Activated naive CD4-positive, alpha-beta T cell treated with anti-CD3 and anti-CD28 coated beads, Interleukin-2, amount 50 U/mL, for 24 hours (primary cell): Measurements from ENCODE around the gene CCDC69.
A peak's percentile ranks its signal among the peaks of the same experiment; 100 is the strongest.
"Not testable (repeated sequence)": the region's sequence is repeated elsewhere in the genome, so short reads cannot be mapped to it uniquely, and the experiment has no call there.

Experiments used
- H3K27ac Mint-ChIP-seq: one replicate; pipeline ENCODE4 v1.8.0; 2021; ENCODE audit warnings: mild to moderate bottlenecking, mixed read lengths
- H3K27me3 Mint-ChIP-seq: one replicate; pipeline ENCODE4 v1.8.0; 2021; ENCODE audit warnings: mixed read lengths
- H3K36me3 Mint-ChIP-seq: one replicate; pipeline ENCODE4 v1.8.0; 2021; ENCODE audit warnings: mixed read lengths
- H3K4me1 Mint-ChIP-seq: one replicate; pipeline ENCODE4 v1.8.0; 2021; ENCODE audit warnings: mixed read lengths
- H3K4me3 Mint-ChIP-seq: one replicate; pipeline ENCODE4 v1.8.0; 2021; ENCODE audit warnings: mild to moderate bottlenecking, mixed read lengths
- H3K9me3 Mint-ChIP-seq: one replicate; pipeline ENCODE4 v1.8.0; 2021; ENCODE audit warnings: mixed read lengths

CCDC69 gene, protein sequence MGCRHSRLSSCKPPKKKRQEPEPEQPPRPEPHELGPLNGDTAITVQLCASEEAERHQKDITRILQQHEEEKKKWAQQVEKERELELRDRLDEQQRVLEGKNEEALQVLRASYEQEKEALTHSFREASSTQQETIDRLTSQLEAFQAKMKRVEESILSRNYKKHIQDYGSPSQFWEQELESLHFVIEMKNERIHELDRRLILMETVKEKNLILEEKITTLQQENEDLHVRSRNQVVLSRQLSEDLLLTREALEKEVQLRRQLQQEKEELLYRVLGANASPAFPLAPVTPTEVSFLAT

DNA sequence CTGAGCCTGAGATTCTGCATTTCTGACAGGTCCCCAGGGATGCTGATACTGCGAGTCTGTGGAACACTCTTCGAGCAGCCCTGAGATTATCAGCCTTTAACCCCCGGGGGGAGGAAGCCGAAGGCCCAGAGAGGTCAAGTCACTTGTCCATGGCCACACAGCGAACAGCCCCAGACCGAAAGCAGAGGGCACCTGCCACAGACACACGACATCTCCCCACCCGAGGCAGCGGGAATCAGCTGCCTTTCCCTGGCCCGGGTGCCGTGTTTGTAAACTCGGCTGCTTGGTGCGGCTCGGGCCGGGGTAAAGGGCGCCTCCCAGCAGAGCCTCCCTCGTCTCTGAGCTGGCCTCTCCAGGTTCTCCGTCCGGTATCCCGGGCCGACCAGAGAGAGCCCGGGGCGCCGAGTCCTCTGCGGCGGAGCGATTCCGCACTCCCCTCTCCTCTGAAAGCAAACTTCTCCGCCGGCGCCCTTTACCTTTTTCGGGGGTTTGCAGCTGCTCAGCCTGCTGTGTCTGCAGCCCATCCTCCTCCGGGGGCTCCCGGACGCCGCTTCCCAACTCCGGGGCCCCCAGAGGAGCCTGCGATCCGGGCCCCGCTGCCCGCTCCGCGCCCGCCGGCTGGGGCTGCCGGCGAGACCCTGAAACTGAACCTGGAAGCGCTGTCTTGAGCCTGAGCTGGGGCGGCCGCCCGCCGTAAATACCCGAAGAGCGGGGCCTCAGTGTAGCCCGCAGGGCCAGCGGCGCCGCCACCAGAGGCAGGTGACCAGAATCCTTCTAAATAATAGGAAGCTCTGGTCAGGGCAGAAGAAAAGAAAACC is at the start of gene CCDC69:
TSS of gene CCDC69 (minus strand) at position 646 of the 818 bp plus-strand sequence. CDS start at position 524, 122 bp downstream.
- H3K27me3 Mint-ChIP-seq: no peaks in the 10 kb centered on the region
- no peaks in the 10 kb centered on the region for H3K36me3 Mint-ChIP-seq
- H3K9me3 Mint-ChIP-seq: no peaks in the 10 kb centered on the region
- H3K4me3 Mint-ChIP-seq: peak within 1 kb of the TSS; percentile 91
- peak within 1 kb of the TSS; percentile 94 for H3K27ac Mint-ChIP-seq
- H3K4me1 Mint-ChIP-seq: peaks cover 56% of the 10 kb centered on the region

DNA sequence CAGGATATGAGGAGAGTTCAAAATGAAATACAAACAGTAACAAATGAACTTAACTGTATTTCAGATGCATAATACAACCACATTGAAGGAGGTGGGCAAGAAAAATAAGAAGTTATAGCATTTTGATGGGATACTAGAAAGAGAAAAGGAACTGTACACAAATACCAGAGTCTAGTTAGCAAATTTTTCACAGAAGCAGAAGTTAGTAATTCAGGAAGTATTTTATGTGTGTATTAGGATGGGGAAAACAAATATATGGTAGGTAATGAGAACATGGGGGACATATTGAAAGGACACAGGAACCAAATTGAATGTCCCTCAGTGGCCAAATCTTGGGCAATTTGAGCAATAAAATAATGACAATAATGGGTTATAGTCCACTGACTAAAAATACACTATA is 47.4 kb upstream of the CCDC69 start:
- H3K4me1 Mint-ChIP-seq: no peaks in the 10 kb centered on the region
- H3K9me3 Mint-ChIP-seq: no peaks in the 10 kb centered on the region
- no peak overlapping the region for H3K27ac Mint-ChIP-seq
- no peaks in the 10 kb centered on the region for H3K27me3 Mint-ChIP-seq
- peaks cover 2% of the 10 kb centered on the region for H3K36me3 Mint-ChIP-seq
- no peak overlapping the region for H3K4me3 Mint-ChIP-seq

DNA sequence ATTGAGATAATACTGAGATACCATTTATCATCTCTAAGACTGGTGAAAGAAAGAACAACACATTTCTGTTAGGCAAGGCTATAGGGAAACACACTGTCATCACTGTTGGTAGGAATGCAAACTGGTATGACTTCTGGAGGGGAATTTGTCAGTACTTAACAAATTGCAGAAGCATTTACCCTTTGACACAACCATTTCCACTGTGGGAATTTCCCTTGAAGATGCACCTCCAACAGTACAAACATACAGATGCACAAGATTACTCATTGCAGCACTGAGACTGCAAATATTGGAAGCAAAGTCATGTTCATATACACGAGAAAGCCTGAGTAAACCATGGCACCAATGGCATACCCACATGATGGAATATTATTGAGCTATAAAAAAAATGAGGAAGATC is 46.7 kb upstream of the CCDC69 start:
- Mint-ChIP-seq H3K9me3 (no peaks in the 10 kb centered on the region), H3K4me3 (no peak overlapping the region), H3K36me3 (peaks cover 2% of the 10 kb centered on the region), H3K4me1 (no peaks in the 10 kb centered on the region), H3K27me3 (no peaks in the 10 kb centered on the region), H3K27ac (no peak overlapping the region)

DNA sequence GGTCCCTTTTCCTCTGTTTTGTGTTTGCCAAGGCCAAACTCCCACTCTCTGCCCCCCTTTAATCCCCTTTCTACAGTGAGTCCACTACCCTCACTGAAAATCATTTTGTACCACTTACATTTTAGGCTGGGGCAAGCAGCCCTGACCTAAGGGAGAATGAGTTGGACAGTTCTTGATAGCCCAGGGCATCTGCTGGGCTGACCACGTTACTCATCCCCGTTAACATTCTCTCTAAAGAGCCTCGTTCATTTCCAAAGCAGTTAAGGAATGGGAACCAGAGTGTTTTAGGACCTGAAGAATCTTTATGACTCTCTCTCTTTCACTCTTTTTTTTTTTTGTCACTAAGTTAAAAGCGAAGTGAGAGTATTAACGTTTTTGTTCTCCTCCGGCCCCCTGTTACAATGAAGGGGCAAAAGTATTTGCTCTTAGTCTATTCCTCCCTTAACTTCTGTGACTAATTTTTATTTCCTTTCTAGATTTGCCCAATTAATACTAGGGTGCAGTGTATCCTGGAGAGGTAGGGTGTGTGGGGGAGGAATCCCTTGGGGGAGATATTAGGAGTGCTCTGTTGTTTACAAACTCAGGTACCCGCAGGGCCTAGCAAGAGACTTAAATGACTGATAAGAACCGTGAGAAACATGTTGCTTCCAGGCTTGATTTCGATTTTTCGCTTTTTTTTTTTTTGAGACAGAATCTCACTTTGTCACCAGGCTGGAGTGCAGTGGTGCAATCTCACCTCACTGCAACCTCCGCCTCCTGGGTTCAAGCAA is 43.8 kb upstream of the CCDC69 start:
- H3K27ac Mint-ChIP-seq: peak overlapping the region; percentile 48
- H3K27me3 Mint-ChIP-seq: no peaks in the 10 kb centered on the region
- H3K36me3 Mint-ChIP-seq: peaks cover 17% of the 10 kb centered on the region
- no peak overlapping the region for H3K4me3 Mint-ChIP-seq
- H3K4me1 Mint-ChIP-seq: peaks cover 8% of the 10 kb centered on the region
- no peaks in the 10 kb centered on the region for H3K9me3 Mint-ChIP-seq

DNA sequence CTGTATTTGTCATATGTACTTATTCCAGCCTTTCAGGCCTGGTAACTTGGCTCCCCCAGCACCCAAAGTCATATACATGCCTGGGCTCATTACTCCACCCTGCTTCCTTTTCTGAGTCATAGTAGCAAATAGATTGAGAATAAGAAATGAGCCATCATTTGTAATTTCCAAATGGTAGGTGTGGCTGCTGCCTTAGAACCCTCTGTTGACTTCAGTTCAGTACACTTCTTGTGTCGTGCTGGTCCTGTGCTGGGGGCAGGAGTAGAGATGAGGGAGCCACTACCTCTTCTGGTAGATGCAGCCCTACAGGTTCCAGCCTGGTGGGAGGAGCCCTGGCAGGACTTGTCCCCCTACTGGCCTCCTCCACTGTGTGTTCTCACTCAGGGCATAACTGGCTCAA is 40.2 kb upstream of the CCDC69 start:
- Mint-ChIP-seq H3K36me3 (peaks cover 27% of the 10 kb centered on the region), H3K4me1 (peaks cover 8% of the 10 kb centered on the region), H3K4me3 (no peak overlapping the region), H3K9me3 (no peaks in the 10 kb centered on the region), H3K27ac (peak overlapping the region; percentile 84), H3K27me3 (no peaks in the 10 kb centered on the region)

DNA sequence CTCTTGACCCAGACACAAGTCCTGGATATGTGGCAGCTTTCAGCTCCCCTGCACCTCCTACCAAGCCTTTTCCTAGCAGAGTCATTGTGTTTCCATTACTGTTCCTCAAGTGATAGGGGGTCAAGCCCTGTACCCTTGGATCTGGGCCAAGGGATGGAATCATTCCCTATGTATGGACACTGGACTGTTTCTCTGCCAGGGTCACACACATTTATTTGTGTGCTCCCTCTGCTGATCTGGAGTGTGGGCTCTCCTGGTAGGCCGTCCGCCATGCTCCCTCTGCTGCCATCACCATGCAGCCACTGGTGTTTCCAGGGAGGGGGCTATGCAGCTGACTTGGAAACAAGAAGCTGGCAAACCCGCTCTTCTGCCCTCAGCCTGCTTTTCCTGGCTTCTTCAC is 38.6 kb upstream of the CCDC69 start:
- Mint-ChIP-seq H3K4me1 (peaks cover 18% of the 10 kb centered on the region), H3K27me3 (no peaks in the 10 kb centered on the region), H3K27ac (no peak overlapping the region), H3K9me3 (no peaks in the 10 kb centered on the region), H3K4me3 (no peak overlapping the region), H3K36me3 (peaks cover 28% of the 10 kb centered on the region)

DNA sequence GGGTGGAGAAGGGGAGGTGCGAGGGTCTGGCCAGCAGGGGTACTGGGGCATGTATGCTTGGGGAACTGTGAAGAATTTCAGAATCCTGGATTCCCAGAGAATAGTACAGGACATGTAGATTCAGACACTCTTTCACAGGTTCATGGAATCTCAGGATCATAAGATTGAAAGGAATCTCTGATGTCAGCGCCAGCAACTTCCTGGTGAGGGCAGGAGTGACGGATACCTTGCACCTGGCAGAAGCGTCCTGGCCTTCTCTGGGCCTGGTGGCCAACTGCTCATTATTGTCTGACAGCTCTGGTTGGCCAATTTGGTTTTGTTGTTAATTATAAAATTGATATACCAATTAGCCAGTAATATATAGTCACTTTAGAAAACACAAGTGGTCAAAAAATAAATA is 36.0 kb upstream of the CCDC69 start:
- Mint-ChIP-seq H3K36me3 (peaks cover 29% of the 10 kb centered on the region), H3K9me3 (no peaks in the 10 kb centered on the region), H3K4me1 (peaks cover 37% of the 10 kb centered on the region), H3K27ac (no peak overlapping the region), H3K4me3 (no peak overlapping the region), H3K27me3 (no peaks in the 10 kb centered on the region)

DNA sequence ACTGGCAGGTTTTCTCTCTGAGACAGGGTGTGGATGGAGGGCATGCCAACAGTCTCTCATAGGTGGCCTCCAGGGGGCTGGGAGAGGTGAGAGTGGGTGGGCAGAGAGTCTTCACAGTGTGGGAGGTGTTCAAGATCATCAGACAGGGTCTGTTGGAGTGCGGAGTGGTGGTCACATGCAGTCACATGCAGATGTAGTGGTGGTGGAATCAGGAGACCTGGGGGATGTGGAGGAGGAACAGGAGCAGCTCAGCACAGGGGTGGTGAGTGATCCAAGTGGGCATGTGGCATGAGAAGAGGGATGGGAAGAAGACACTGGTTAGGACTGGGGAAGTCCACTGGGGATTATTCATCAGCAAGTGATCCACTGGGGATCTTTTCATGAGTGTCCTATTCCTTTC is 34.9 kb upstream of the CCDC69 start:
- Mint-ChIP-seq H3K27ac (no peak overlapping the region), H3K4me3 (no peak overlapping the region), H3K4me1 (peaks cover 42% of the 10 kb centered on the region), H3K9me3 (no peaks in the 10 kb centered on the region), H3K36me3 (peaks cover 20% of the 10 kb centered on the region), H3K27me3 (no peaks in the 10 kb centered on the region)

DNA sequence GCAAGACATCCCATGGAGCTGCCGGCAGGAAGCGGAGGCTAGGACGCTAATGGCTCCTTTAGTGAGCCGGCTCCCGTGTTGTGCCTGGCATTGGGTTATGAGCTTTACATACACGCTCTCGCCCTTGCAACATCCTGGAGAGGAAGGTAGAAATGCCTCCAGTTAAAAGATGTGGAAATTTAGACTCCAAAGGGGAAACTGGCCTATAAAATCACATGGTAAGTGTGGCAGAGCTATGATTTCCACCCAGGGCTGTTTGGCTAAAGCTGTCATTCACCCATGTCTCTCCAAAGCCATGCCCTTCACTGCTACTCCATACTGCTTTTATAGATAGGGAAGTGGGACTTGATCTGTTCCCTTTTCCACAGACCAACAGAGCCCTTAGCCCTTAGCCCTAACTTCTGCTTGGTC is 34.3 kb upstream of the CCDC69 start:
- no peak overlapping the region for H3K4me3 Mint-ChIP-seq
- no peaks in the 10 kb centered on the region for H3K27me3 Mint-ChIP-seq
- peaks cover 17% of the 10 kb centered on the region for H3K36me3 Mint-ChIP-seq
- no peak overlapping the region for H3K27ac Mint-ChIP-seq
- no peaks in the 10 kb centered on the region for H3K9me3 Mint-ChIP-seq
- peaks cover 47% of the 10 kb centered on the region for H3K4me1 Mint-ChIP-seq

DNA sequence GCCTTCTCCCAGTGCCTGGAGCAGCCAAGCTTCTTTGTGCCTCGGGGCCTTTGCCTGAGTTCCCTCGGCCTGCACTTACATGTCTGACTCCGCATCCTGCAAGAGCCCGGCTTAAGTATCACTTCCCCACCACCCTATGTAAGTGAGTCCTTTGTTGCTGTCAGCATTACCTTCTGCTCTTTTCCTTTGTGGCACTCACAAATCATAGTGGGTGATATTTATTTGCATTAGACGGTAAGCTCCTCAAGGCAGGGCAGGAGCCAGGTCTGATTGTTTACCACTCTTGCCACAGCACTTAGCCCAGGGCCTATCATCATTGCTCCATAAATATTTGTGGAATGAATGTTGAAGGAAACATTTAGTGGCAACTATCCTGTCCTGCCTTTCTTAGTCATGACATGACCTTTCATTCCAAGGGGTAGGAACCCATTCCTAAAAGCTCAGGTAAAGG is 33.9 kb upstream of the CCDC69 start:
- Mint-ChIP-seq H3K4me1 (peaks cover 47% of the 10 kb centered on the region), H3K9me3 (no peaks in the 10 kb centered on the region), H3K27me3 (no peaks in the 10 kb centered on the region), H3K4me3 (no peak overlapping the region), H3K27ac (no peak overlapping the region), H3K36me3 (peaks cover 15% of the 10 kb centered on the region)

DNA sequence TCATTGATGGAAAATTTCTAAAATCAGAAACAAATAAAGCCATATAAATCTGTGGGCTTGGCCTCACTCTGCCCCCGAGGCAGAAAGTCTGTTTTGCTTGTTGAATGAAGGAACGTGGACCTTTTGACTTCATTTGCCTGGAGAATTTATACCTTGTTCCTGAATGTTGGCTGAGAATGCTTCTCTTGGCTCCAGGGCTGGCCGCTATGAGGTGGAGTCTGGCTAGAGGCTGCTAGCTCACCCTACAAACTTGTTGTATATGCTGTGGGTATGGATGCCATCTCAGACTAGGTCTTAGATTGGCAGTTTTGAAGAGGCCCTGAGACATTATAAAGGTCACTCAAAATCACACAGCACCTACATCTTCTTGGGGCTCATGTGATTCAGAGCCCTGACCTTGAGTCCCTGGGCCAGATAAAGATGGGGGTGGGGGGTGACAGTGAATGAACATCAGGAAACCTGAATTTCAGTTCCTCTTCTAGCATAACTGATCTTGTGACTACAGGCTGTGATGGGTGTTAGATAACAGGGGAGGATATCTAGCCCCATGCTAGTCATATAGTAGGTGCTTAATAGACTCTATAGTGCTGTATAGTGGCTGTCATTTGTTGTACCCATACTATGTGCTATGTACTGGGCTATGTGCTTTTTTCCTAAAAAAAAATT is 31.9 kb upstream of the CCDC69 start:
- peaks cover 6% of the 10 kb centered on the region for H3K36me3 Mint-ChIP-seq
- H3K9me3 Mint-ChIP-seq: no peaks in the 10 kb centered on the region
- H3K27ac Mint-ChIP-seq: no peak overlapping the region
- H3K4me1 Mint-ChIP-seq: peaks cover 61% of the 10 kb centered on the region
- no peaks in the 10 kb centered on the region for H3K27me3 Mint-ChIP-seq
- no peak overlapping the region for H3K4me3 Mint-ChIP-seq

DNA sequence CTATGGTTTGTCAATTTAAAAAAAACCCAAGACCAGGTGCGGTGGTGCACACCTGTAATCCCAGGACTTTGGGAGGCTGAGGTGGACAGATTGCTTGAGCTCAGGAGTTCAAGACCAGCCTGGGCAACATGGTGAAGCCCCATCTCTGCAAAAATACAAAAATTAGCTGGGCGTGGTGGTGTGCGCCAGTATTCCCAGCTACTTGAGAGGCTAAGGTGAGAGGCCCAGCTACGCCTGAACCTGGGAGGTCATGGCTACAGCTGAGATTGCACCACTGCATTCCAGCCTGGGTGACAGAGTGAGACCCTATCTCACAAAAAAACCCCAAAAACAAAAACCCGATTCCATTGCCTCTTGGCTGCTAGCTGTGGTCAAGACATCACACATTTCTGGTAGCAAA is 31.1 kb upstream of the CCDC69 start:
- H3K36me3 Mint-ChIP-seq, H3K4me3 Mint-ChIP-seq, H3K27ac Mint-ChIP-seq, H3K27me3 Mint-ChIP-seq, H3K9me3 Mint-ChIP-seq: not testable (repeated sequence)
- H3K4me1 Mint-ChIP-seq: peaks cover 68% of the 10 kb centered on the region

DNA sequence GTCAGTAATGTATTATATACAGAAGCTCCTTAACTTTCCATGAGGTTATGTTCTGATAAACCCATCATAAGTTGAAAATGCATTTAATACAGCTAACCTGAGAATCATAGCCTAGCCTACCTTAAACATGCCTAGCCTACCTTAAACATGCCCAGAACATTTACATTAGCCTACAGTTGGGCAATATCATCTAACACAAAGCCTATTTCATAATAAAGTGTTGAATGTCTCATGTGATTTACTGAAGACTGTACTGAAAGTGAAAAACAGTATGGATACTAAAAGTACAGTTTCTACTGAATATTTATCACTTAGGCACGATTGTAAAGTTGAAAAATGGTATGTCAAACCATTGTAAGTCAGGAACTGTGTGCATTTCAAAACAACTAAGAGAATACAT is 30.7 kb upstream of the CCDC69 start:
- Mint-ChIP-seq H3K4me3 (no peak overlapping the region), H3K4me1 (peaks cover 68% of the 10 kb centered on the region), H3K9me3 (no peaks in the 10 kb centered on the region), H3K36me3 (peaks cover 6% of the 10 kb centered on the region), H3K27ac (no peak overlapping the region), H3K27me3 (no peaks in the 10 kb centered on the region)

DNA sequence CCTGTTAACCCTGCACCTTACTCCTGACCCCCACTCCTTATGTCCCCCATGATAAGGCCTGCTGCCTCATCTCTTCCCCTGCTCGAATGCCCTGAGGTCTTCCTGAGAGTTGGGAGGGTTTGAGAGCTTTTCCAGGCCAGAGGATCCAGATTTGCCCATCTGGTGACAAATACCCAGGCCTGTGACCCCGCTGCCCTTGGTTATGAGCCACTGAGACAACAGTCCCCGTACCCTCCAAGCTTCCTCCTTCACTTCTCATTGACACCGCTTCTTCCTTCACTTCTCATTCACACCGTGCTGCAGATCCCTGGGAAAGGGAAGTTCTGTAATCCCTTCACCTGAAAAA is 29.7 kb upstream of the CCDC69 start:
- peaks cover 1% of the 10 kb centered on the region for H3K36me3 Mint-ChIP-seq
- no peaks in the 10 kb centered on the region for H3K9me3 Mint-ChIP-seq
- H3K27ac Mint-ChIP-seq: peak overlapping the region; percentile 71
- peak overlapping the region; percentile 82 for H3K4me3 Mint-ChIP-seq
- no peaks in the 10 kb centered on the region for H3K27me3 Mint-ChIP-seq
- peaks cover 64% of the 10 kb centered on the region for H3K4me1 Mint-ChIP-seq

DNA sequence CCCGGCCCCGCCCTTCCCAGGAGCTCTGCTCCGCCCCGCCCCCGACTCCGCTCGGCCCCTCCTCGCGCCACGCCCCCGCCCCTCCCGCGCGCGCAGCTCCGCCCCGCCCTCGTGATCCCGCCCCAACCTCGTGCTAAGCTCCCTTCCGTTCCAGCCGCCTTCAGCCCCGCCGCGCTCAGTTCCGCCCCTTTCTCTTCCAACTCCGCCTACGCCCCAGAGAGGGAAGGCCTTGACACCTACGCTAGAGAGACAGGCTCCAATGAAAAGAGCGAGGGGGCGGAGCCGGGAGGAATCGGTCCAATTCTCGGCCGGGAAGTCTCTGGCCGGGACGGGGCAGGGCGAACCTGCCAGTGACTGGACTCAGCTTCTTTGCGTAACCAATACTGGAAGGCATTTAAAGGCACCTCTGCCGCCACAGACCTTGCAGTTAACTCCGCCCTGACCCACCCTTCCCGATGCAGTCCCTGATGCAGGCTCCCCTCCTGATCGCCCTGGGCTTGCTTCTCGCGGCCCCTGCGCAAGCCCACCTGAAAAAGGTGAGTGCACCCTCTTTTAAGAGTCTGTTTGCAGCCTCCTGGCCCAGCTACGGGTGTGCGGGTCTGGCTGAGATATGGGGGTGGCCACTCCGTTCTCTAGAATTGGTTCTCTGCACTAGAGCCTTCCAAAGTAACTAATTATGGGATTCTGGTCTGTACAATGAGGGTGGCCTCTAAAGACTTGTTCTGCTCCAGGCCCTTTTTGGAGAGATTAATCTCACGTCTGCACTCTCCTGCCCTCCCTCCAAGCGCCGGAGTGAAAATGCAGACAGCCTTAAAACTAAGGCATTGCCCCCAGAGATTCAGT is 29.1 kb upstream of the CCDC69 start, which contains the start of gene GM2A:
TSS of gene GM2A (plus strand) at position 424 of the 843 bp plus-strand sequence. CDS start at position 456, 32 bp downstream.
- Mint-ChIP-seq H3K4me1 (peaks cover 63% of the 10 kb centered on the region), H3K27me3 (no peaks in the 10 kb centered on the region), H3K27ac (peak within 1 kb of the TSS; percentile 90), H3K36me3 (peaks cover 1% of the 10 kb centered on the region), H3K9me3 (no peaks in the 10 kb centered on the region), H3K4me3 (peak within 1 kb of the TSS; percentile 82)
